HEK293 (cell line): ENCODE data around the gene KIR3DL2.
"Not testable (repeated sequence)": the region's sequence is repeated elsewhere in the genome, so short reads cannot be mapped to it uniquely, and the experiment has no call there.

Experiments
- CTCF ChIA-PET: fragments of 350-600 bp; formaldehyde crosslinking; extraction: SDS; loops from one replicate; lab custom pipeline; 2021; ENCODE audit warnings: antibody characterized with exemption; lab: Yijun Ruan, JAX
- POLR2A ChIA-PET: fragments of 300-600 bp; formaldehyde crosslinking; extraction: SDS; loops from one replicate; lab custom pipeline; 2020; ENCODE audit warnings: antibody characterized with exemption, inconsistent platforms; lab: Yijun Ruan, JAX
- H3K27ac ChIP-seq: fragments of 200-500 bp; sonication (Bioruptor generic); 2 replicates; pipeline ENCODE4 v1.5.1; 2014; ENCODE audit warnings: low read depth, low read length, control low read depth, inconsistent platforms; ENCODE audit errors: extremely low read depth
- H3K36me3 ChIP-seq, 2 experiments: fragments of 200-500 bp in 1 of 2; sonication (Bioruptor generic) in 1 of 2; 1 replicate in 1 of 2; 2 replicates in 1 of 2; pipeline ENCODE4 v1.5.1; 2014 to 2017; ENCODE audit warnings: inconsistent platforms in 2 of 2, low read length in 2 of 2; ENCODE audit not compliant: control insufficient read depth in 2 of 2, insufficient read depth in 1 of 2
- H3K4me1 ChIP-seq: fragments of 200-500 bp; sonication (Bioruptor generic); 2 replicates; pipeline ENCODE4 v1.5.1; 2014; ENCODE audit warnings: mild to moderate bottlenecking, low read length, inconsistent platforms; ENCODE audit not compliant: control insufficient read depth, insufficient read depth
- H3K4me3 ChIP-seq: 2 replicates; pipeline ENCODE4 v1.5.1; 2011; ENCODE audit warnings: low read depth, mild to moderate bottlenecking, control low read depth, low read length, moderate library complexity
- H3K9me3 ChIP-seq: fragments of 200-500 bp; sonication (Bioruptor generic); 2 replicates; pipeline ENCODE4 v1.5.1; 2014; ENCODE audit warnings: low read depth, low read length, inconsistent platforms; ENCODE audit not compliant: control insufficient read depth, insufficient read depth
- GLI2 ChIP-seq: fragments of 450-650 bp; formaldehyde crosslinking; IDR thresholded peaks from 2 replicates; pipeline ENCODE4; 2017; ENCODE audit warnings: missing biosample characterization, missing genetic modification characterization, low read depth, borderline replicate concordance
- GLIS1 ChIP-seq: fragments of 450-650 bp; formaldehyde crosslinking; IDR thresholded peaks from 2 replicates; pipeline ENCODE4 v1.5.1; 2016; ENCODE audit warnings: missing biosample characterization, missing genetic modification characterization
- HOXC10 ChIP-seq: sonication (generic); formaldehyde crosslinking; IDR thresholded peaks from 2 replicates; pipeline ENCODE4 v1.8.1; 2023; ENCODE audit warnings: mild to moderate bottlenecking, missing genetic modification reagents
- SP3 ChIP-seq: fragments of 450-650 bp; formaldehyde crosslinking; IDR thresholded peaks from 2 replicates; pipeline ENCODE4 v1.5.1; 2016; ENCODE audit warnings: missing biosample characterization, missing genetic modification characterization
- WT1 ChIP-seq: fragments of 450-650 bp; formaldehyde crosslinking; IDR thresholded peaks from 2 replicates; pipeline ENCODE4 v1.5.1; 2016; ENCODE audit warnings: missing biosample characterization, missing genetic modification characterization
- ZBTB8A ChIP-seq: fragments of 450-650 bp; formaldehyde crosslinking; IDR thresholded peaks from 2 replicates; pipeline ENCODE4 v1.5.1; 2016; ENCODE audit warnings: missing biosample characterization, missing genetic modification characterization
- ZIC2 ChIP-seq: fragments of 450-650 bp; formaldehyde crosslinking; IDR thresholded peaks from 2 replicates; pipeline ENCODE4 v1.5.1; 2016; ENCODE audit warnings: missing biosample characterization, missing genetic modification characterization
- ZNF114 ChIP-seq: fragments of 450-650 bp; formaldehyde crosslinking; IDR thresholded peaks from 2 replicates; pipeline ENCODE4 v1.5.0; 2017; ENCODE audit warnings: missing biosample characterization, missing genetic modification characterization
- ZNF140 ChIP-seq: fragments of 450-650 bp; formaldehyde crosslinking; IDR thresholded peaks from 2 replicates; pipeline ENCODE4 v1.5.1; 2016; ENCODE audit warnings: missing biosample characterization, missing genetic modification characterization
- ZNF184 ChIP-seq: fragments of 450-650 bp; IDR thresholded peaks from 2 replicates; pipeline ENCODE4 v1.5.1; 2018; ENCODE audit warnings: missing biosample characterization, mild to moderate bottlenecking, missing genetic modification characterization
- ZNF223 ChIP-seq: fragments of 450-650 bp; formaldehyde crosslinking; IDR thresholded peaks from 2 replicates; pipeline ENCODE4 v1.5.1; 2016; ENCODE audit warnings: missing biosample characterization, missing genetic modification characterization
- ZNF24 ChIP-seq: fragments of 450-650 bp; formaldehyde crosslinking; IDR thresholded peaks from 2 replicates; pipeline ENCODE4 v1.5.1; 2016; ENCODE audit warnings: missing biosample characterization, missing genetic modification characterization
- ZNF394 ChIP-seq: fragments of 450-650 bp; formaldehyde crosslinking; IDR thresholded peaks from 2 replicates; pipeline ENCODE4 v1.5.1; 2016; ENCODE audit warnings: missing biosample characterization, missing genetic modification characterization, mild to moderate bottlenecking, moderate library complexity, borderline replicate concordance
- ZNF404 ChIP-seq: fragments of 450-650 bp; formaldehyde crosslinking; IDR thresholded peaks from 2 replicates; pipeline ENCODE4 v1.5.1; 2017; ENCODE audit warnings: missing biosample characterization, missing genetic modification characterization
- ZNF426 ChIP-seq: fragments of 450-650 bp; formaldehyde crosslinking; IDR thresholded peaks from 2 replicates; pipeline ENCODE4 v1.5.1; 2017; ENCODE audit warnings: missing biosample characterization, missing genetic modification characterization, mild to moderate bottlenecking, inconsistent platforms, moderate library complexity
- ZNF596 ChIP-seq: fragments of 450-650 bp; IDR thresholded peaks from 2 replicates; pipeline ENCODE4 v1.5.0; 2018; ENCODE audit warnings: missing biosample characterization, mild to moderate bottlenecking, missing genetic modification characterization, moderate library complexity
- ZNF624 ChIP-seq: fragments of 450-650 bp; formaldehyde crosslinking; IDR thresholded peaks from 2 replicates; pipeline ENCODE4 v1.5.1; 2017; ENCODE audit warnings: missing biosample characterization, missing genetic modification characterization
- ZNF670 ChIP-seq: fragments of 450-650 bp; formaldehyde crosslinking; IDR thresholded peaks from 2 replicates; pipeline ENCODE4 v1.5.1; 2016; ENCODE audit warnings: missing biosample characterization, missing genetic modification characterization, low read depth
- ZNF707 ChIP-seq: fragments of 450-650 bp; formaldehyde crosslinking; IDR thresholded peaks from 2 replicates; pipeline ENCODE4 v1.5.1; 2016; ENCODE audit warnings: missing biosample characterization, missing genetic modification characterization
- ZSCAN23 ChIP-seq: fragments of 450-650 bp; formaldehyde crosslinking; IDR thresholded peaks from 2 replicates; pipeline ENCODE4 v1.5.1; 2016; ENCODE audit warnings: missing biosample characterization, missing genetic modification characterization
- TF ChIP-seq, protein P1 (sequence below): sonication (generic); formaldehyde crosslinking; IDR thresholded peaks from 2 replicates; pipeline ENCODE4 v1.8.1; 2022; ENCODE audit warnings: mild to moderate bottlenecking, moderate library complexity, missing genetic modification reagents
- TF ChIP-seq, protein P2 (sequence below): fragments of 450-650 bp; formaldehyde crosslinking; IDR thresholded peaks from 2 replicates; pipeline ENCODE4 v1.5.1; 2016; ENCODE audit warnings: missing biosample characterization, missing genetic modification characterization
- TF ChIP-seq, protein P3 (sequence below): fragments of 450-650 bp; formaldehyde crosslinking; optimal IDR thresholded peaks from 2 replicates; pipeline ENCODE3; 2016; ENCODE audit warnings: missing biosample characterization, mild to moderate bottlenecking, missing genetic modification characterization

The KIR3DL2 gene

DNA sequence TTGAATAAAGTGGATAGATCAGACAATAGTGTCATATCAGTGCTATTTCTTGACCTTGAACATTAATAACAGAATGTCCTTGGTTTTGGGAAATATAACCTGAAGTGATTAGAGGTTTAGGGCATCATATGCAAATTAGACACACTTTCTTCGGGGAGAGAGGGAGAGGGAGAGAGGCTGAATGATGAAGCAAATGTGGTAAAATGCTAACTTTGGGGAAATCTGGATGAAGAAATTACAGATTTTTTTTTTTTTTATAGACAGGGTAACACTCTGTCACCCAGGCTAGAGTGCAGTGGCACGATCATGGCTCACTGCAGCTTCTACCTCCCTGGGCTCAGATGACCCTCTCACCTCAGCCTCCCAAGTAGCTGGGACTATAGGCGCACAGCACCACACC, 51.8 kb downstream of the KIR3DL2 start:
- no peak overlapping the region for H3K4me3 ChIP-seq
- no peaks in the 10 kb centered on the region for H3K9me3 ChIP-seq
- CTCF ChIA-PET: interaction anchor here (1.0 to 1.5 kb wide), 4 partner anchors 8 to 234 kb away, joined by 3 to 9 read pairs (median 4); no protein-coding TSS in a partner anchor
- POLR2A ChIA-PET: interaction anchor here (0.7 kb wide), 1 partner anchor 10 kb away, joined by 3 read pairs; no protein-coding TSS in a partner anchor
- no peaks in the 10 kb centered on the region for H3K4me1 ChIP-seq
- peak; percentile 40; the same call in 1 of the 2 replicates for TF ChIP-seq GLIS1 (tag by site-specific recombination)
- no peak for TF ChIP-seq ZNF670 (tag by site-specific recombination)
- no peaks in the 10 kb centered on the region for H3K36me3 ChIP-seq
- H3K27ac ChIP-seq: no peak overlapping the region

DNA sequence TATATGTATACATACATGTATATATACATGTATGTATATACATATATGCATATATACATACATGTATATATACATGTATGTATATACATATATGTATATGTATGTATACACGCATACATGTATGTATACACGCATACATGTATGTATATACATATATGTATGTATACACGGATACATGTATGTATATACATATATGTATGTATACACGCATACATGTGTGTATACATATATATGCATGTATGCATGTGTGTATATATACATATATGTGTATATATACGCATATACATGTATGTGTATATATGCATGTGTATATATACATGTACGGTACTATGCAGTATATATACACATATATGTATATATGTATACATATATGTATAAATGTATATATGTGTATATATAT, 53.1 kb downstream of the KIR3DL2 start:
- CTCF ChIA-PET: interaction anchor here (1.5 kb wide), 1 partner anchor 22 kb away, joined by 9 read pairs; no protein-coding TSS in a partner anchor
- no peaks in the 10 kb centered on the region for H3K9me3 ChIP-seq
- H3K4me1 ChIP-seq: no peaks in the 10 kb centered on the region
- POLR2A ChIA-PET: interaction anchor here (0.7 kb wide), 1 partner anchor 236 kb away, joined by 4 read pairs; no protein-coding TSS in a partner anchor
- H3K4me3 ChIP-seq: no peak overlapping the region
- H3K27ac ChIP-seq: no peak overlapping the region
- TF ChIP-seq, protein P1, sequence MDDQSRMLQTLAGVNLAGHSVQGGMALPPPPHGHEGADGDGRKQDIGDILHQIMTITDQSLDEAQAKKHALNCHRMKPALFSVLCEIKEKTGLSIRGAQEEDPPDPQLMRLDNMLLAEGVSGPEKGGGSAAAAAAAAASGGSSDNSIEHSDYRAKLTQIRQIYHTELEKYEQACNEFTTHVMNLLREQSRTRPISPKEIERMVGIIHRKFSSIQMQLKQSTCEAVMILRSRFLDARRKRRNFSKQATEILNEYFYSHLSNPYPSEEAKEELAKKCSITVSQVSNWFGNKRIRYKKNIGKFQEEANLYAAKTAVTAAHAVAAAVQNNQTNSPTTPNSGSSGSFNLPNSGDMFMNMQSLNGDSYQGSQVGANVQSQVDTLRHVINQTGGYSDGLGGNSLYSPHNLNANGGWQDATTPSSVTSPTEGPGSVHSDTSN (CRISPR knock-in tag): no peak
- TF ChIP-seq ZNF223 (tag by site-specific recombination): no peak
- H3K36me3 ChIP-seq: no peaks in the 10 kb centered on the region

DNA sequence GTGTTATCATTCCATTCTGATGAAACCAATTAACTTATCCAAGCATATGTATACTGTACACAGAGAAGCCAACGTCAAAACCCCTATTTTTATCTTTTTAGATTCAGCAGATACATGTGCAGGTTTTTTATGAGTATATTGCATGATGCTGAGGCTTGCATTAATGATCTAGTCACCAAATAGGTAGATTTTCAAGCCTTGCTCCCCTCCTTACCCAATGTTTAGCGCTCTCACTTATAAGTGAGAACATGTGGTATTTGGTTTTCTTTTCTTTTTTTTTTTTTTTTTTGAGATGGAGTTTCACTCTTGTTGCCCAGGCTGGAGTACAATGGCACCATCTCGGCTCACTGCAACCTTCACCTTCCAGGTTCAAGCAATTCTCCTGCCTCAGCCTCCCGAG, 54.0 kb downstream of the KIR3DL2 start:
- not testable (repeated sequence) for H3K9me3 ChIP-seq, H3K36me3 ChIP-seq, H3K4me3 ChIP-seq, H3K4me1 ChIP-seq, H3K27ac ChIP-seq
- ChIA-PET POLR2A (interaction anchor here (0.7 kb wide), 1 partner anchor 237 kb away, joined by 4 read pairs; no protein-coding TSS in a partner anchor), CTCF (interaction anchor here (0.6 to 0.7 kb wide), 2 partner anchors 263 to 318 kb away, joined by 3 to 4 read pairs; no protein-coding TSS in a partner anchor)

DNA sequence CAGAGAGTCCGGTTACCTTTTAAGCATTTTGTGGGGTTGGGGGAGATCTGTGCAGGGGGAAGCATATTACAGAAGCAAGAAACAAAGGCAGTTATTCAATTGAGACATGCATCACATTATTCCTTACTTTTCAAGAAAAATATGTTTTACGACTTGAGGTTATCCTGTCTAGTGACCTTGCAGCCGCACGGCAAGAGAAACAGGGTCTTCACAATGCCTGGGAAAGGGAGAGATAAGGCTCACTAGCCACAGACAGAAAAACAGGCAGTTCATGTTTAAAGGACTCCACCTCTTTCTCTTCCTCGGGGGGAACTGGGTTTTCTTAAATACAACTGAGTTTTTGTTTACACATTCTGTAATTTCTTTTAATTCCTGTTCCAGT, 55.2 kb downstream of the KIR3DL2 start:
- H3K9me3 ChIP-seq: no peaks in the 10 kb centered on the region
- ChIA-PET CTCF (no interaction called here), POLR2A (no interaction called here)

More for the DNA sequence above, 55.2 kb downstream of the KIR3DL2 start:
- no peaks in the 10 kb centered on the region for H3K4me1 ChIP-seq
- H3K4me3 ChIP-seq: no peak overlapping the region
- no peak for TF ChIP-seq ZNF394 (tag by site-specific recombination)
- TF ChIP-seq ZBTB8A (tag by site-specific recombination): no peak
- no peak for TF ChIP-seq ZIC2 (tag by site-specific recombination)
- no peak for TF ChIP-seq WT1 (tag by site-specific recombination)
- TF ChIP-seq ZNF184 (tag by site-specific recombination): no peak
- no peak for TF ChIP-seq ZNF140
- no peak for TF ChIP-seq ZNF404 (tag by site-specific recombination)
- no peak for TF ChIP-seq SP3
- no peak for TF ChIP-seq ZNF24 (tag by site-specific recombination)
- TF ChIP-seq ZNF596 (tag by site-specific recombination): no peak
- TF ChIP-seq HOXC10 (CRISPR knock-in tag): no peak
- TF ChIP-seq ZSCAN23 (tag by site-specific recombination): no peak
- TF ChIP-seq ZNF624 (tag by site-specific recombination): no peak
- no peak for TF ChIP-seq ZNF114 (tag by site-specific recombination)
- TF ChIP-seq, protein P2, sequence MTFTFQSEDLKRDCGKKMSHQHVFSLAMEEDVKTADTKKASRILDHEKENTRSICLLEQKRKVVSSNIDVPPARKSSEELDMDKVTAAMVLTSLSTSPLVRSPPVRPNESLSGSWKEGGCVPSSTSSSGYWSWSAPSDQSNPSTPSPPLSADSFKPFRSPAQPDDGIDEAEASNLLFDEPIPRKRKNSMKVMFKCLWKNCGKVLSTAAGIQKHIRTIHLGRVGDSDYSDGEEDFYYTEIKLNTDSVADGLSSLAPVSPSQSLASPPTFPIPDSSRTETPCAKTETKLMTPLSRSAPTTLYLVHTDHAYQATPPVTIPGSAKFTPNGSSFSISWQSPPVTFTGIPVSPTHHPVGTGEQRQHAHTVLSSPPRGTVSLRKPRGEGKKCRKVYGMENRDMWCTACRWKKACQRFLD (tag by site-specific recombination): no peak
- no peak for TF ChIP-seq ZNF426 (tag by site-specific recombination)
- TF ChIP-seq, protein P3, sequence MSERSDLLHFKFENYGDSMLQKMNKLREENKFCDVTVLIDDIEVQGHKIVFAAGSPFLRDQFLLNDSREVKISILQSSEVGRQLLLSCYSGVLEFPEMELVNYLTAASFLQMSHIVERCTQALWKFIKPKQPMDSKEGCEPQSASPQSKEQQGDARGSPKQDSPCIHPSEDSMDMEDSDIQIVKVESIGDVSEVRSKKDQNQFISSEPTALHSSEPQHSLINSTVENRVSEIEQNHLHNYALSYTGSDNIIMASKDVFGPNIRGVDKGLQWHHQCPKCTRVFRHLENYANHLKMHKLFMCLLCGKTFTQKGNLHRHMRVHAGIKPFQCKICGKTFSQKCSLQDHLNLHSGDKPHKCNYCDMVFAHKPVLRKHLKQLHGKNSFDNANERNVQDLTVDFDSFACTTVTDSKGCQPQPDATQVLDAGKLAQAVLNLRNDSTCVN (tag by site-specific recombination): no peak
- no peak for TF ChIP-seq ZNF707 (tag by site-specific recombination)
- no peak for TF ChIP-seq GLI2 (tag by site-specific recombination)
- no peaks in the 10 kb centered on the region for H3K36me3 ChIP-seq
- H3K27ac ChIP-seq: no peak overlapping the region
